ENCODE data around the gene TGM5. TPM values are rescaled to one million over a fixed set of nuclear protein-coding genes. Genes with fewer than 3 reads are reported as not detected.
A peak's percentile ranks its signal among the peaks of the same experiment; 100 is the strongest.

The TGM5 gene
- total RNA-seq, 2 donors from 2014 or later: 1.6 to 11.3 TPM

GRCh38 chr15:43225201-43225949 lies 41.4 kb downstream of the TGM5 start:
- Histone ChIP-seq H3K27me3 (replicated peaks; ENCODE audit: insufficient read depth) (no peaks in the 10 kb centered on the region), H3K27ac (no peak overlapping the region), H3K4me1 (replicated peaks) (no peaks in the 10 kb centered on the region), H3K36me3 (no peaks in the 10 kb centered on the region), H3K4me3 (no peak overlapping the region), H3K9me3 (no peaks in the 10 kb centered on the region)
- TF ChIP-seq, protein P1, sequence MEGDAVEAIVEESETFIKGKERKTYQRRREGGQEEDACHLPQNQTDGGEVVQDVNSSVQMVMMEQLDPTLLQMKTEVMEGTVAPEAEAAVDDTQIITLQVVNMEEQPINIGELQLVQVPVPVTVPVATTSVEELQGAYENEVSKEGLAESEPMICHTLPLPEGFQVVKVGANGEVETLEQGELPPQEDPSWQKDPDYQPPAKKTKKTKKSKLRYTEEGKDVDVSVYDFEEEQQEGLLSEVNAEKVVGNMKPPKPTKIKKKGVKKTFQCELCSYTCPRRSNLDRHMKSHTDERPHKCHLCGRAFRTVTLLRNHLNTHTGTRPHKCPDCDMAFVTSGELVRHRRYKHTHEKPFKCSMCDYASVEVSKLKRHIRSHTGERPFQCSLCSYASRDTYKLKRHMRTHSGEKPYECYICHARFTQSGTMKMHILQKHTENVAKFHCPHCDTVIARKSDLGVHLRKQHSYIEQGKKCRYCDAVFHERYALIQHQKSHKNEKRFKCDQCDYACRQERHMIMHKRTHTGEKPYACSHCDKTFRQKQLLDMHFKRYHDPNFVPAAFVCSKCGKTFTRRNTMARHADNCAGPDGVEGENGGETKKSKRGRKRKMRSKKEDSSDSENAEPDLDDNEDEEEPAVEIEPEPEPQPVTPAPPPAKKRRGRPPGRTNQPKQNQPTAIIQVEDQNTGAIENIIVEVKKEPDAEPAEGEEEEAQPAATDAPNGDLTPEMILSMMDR (IDR thresholded peaks at IDR 0.05): peak; percentile 19 to 85 (median 81)
- TF ChIP-seq POLR2A (IDR thresholded peaks at IDR 0.05): no peak
- no peak for TF ChIP-seq POLR2AphosphoS5 (IDR thresholded peaks at IDR 0.05)
- peak; percentile 69 for DNase-seq (ENCODE audit: low spot score)
- 47% methylated on average over 16 of the region's 16 CpGs for WGBS
- intact Hi-C loops (cut with DNase I): loop anchor here (1.0 kb wide), 1 partner anchor 59 kb away; no protein-coding TSS in a partner anchor

DNA sequence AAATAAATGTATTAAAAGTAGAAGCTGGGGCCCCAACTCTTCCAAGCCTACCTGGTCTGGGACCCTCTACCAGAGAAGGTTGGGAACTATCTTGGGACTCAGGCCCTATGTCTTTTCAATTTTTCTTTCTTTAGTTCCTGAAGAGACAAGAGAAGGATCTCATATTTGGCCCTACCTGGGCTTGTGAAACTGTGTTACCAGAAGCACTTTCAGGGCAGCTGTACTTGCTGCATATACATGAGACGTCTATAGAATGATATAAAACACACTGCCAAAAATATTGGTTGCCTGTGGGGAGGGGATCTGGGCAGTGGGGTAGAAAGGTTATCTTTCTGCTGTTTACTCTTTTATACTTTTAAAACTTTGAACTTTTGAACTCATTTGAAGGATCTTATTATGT lies 45.3 kb downstream of the TGM5 start:
- 73% methylated on average over 1 of the region's 1 CpG for WGBS
- no peaks in the 10 kb centered on the region for H3K4me1 ChIP-seq (replicated peaks)
- H3K9me3 ChIP-seq: no peaks in the 10 kb centered on the region
- no peaks in the 10 kb centered on the region for H3K36me3 ChIP-seq
- no peak for DNase-seq (ENCODE audit: low spot score)
- no peak overlapping the region for H3K27ac ChIP-seq
- H3K4me3 ChIP-seq: no peak overlapping the region
- H3K27me3 ChIP-seq (replicated peaks; ENCODE audit: insufficient read depth): no peaks in the 10 kb centered on the region
- intact Hi-C loops (cut with DNase I): no loop called here
- TF ChIP-seq, protein P1 (IDR thresholded peaks at IDR 0.05): no peak
- no peak for TF ChIP-seq POLR2A (IDR thresholded peaks at IDR 0.05)
- TF ChIP-seq POLR2AphosphoS5 (IDR thresholded peaks at IDR 0.05): no peak

- no peaks in the 10 kb centered on the region for H3K9me3 ChIP-seq
- 75% methylated on average over 3 of the region's 3 CpGs for WGBS
- no peaks in the 10 kb centered on the region for H3K4me1 ChIP-seq (replicated peaks)
- no peak for DNase-seq (ENCODE audit: low spot score)
- no peak within 1 kb of the TSS for H3K4me3 ChIP-seq
- H3K36me3 ChIP-seq: no peaks in the 10 kb centered on the region
- no peak for TF ChIP-seq POLR2A (IDR thresholded peaks at IDR 0.05)
- TF ChIP-seq, protein P1 (IDR thresholded peaks at IDR 0.05): no peak
- no peak for TF ChIP-seq POLR2AphosphoS5 (IDR thresholded peaks at IDR 0.05)
- no peak within 1 kb of the TSS for H3K27ac ChIP-seq
- intact Hi-C loops (cut with DNase I): no loop called here
- no peaks in the 10 kb centered on the region for H3K27me3 ChIP-seq (replicated peaks; ENCODE audit: insufficient read depth)
Measured at GRCh38 chr15:43220991-43221403, 45.7 kb downstream of the TGM5 start, which contains the start of gene EPB42. Gene EPB42 (minus strand): TSS chr15:43221018. CDS start chr15:43220825, 193 bp downstream.

GRCh38 chr15:43219929-43220928 lies 46.5 kb downstream of the TGM5 start:
- no peaks in the 10 kb centered on the region for H3K4me1 ChIP-seq (replicated peaks)
- DNase-seq (ENCODE audit: low spot score): no peak
- no peaks in the 10 kb centered on the region for H3K36me3 ChIP-seq
- H3K27ac ChIP-seq: no peak overlapping the region
- TF ChIP-seq POLR2A (IDR thresholded peaks at IDR 0.05) (no peak), POLR2AphosphoS5 (IDR thresholded peaks at IDR 0.05) (no peak)
- TF ChIP-seq, protein P1 (IDR thresholded peaks at IDR 0.05): no peak
- no peak overlapping the region for H3K4me3 ChIP-seq
- no peaks in the 10 kb centered on the region for H3K9me3 ChIP-seq
- intact Hi-C loops (cut with DNase I): no loop called here
- 85% methylated on average over 16 of the region's 16 CpGs for WGBS
- H3K27me3 ChIP-seq (replicated peaks; ENCODE audit: insufficient read depth): no peaks in the 10 kb centered on the region
